SKM-1 treated with dmso at 0.1 percent for 144 hours (cell line): Measurements from ENCODE around the gene NME3.
"Not testable (repeated sequence)": the region's sequence is repeated elsewhere in the genome, so short reads cannot be mapped to it uniquely, and the experiment has no call there.

ENCODE experiments used
- DNase-seq: peaks from one replicate; lab custom pipeline; 2025; ENCODE audit not compliant: unreplicated experiment; lab: John Stamatoyannopoulos, UW

NME3 gene

DNA sequence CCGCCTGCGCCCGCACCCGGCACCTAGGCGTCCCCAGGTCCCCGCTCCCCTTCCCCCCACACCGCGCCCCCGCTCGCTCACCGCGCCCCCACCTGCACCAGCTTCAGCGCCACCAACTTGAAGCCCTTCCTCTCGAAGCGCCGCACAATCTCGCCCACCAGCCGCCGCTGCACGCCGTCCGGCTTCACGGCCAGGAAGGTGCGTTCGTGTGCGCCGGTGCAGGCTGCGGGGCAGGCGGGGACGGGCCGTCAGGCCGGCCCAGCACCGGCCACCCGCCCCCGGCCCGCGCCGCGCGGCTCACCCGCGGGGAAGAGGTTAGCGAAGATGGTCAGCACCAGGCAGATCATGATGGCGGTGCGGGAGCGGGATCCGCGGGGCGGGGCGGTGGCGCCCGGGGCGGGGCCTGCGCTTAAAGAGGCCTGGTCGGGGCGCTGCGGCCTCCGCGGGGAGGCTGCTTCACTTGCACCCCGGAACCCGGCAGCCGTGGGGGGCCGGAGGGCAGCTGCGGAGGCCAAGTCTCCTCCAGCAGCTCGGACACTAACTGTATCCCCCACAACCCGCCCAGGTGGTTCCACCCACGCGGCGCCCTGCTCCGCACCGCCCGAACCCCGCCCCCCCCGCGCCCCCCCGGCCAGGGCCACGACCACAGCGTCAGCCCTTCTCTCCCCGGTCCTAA is at the start of gene NME3:
TSS of gene NME3 (minus strand) at position 356 of the 676 bp plus-strand sequence. CDS start at position 347, 9 bp downstream.
- DNase-seq, result no peak

DNA sequence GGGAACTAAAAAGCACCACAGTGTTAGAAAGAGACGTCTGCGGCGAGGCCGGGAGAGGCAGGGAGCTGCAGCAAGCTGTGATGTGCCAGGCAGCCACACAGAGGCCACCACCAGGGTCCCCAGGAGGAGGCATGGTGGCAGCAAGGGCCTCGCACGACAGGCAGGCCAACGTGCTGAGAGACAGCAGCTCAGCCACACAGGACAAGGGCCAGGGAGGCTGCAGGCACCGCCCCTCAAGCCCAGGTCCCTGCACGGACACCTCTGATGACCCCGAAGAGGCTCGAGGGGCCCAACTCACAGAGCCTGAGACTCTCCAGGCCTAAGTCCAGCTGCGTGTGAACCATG is 49.6 kb upstream of the NME3 start:
- DNase-seq, result no peak

DNA sequence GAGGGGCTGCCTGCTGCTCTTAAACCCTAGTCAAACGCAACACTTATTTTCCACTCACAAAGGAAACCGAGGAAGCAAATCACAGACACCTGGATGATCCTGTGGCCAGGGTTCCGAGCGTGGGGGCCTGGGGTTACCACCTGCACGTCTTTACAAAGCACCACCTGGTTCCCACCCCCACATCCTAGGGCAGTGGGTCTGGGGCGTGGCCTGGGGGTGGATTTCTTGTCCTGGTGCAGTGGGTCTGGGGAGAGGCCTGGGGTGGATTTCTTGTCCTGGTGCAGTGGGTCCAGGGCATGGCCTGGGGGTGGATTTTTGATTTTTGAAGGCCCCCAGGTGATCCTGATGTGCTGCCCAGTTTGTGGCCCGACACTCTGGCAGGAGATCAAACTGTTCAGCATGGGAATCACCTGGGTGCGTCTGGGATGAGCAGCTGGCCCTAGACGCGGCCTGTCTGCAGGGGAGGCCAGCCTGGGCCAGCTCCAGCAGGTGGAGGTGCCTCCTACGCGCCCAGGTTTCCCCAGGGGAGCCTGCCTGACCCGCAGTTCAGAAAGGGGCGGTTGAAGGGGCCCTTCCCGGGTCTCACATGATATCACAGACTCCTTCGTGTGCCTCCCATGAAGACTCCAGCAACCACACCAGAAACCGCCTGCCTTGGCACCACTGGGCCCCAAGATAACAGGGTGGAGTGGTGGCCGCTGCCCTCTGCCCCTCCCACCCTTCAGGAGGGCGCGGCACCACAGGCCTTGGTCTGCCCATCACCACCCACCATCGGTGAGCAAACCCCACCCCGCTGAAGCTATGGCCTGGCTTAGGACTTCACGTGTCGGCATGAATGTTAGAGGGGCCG is 49.0 kb upstream of the NME3 start:
- no peak for DNase-seq

DNA sequence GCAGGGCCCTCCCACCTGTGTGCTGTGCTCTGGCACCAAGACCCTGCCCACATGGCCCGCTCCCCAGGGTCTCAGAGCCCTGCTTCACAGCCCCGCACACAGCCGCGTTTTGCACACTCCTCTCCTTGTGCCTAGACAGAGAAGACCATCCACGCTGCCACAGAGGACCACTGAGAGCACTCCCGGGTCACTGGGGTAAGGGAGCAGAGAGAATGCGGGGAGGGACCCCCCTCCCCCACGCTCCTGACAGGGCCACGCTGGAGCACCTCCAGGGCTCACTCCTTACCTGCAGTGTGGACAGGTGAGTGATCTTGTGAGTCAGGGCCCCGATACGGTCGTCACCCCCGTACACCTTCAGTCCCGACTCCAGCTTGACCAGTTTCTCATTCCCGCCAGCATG is 48.3 kb upstream of the NME3 start:
- no peak for DNase-seq

DNA sequence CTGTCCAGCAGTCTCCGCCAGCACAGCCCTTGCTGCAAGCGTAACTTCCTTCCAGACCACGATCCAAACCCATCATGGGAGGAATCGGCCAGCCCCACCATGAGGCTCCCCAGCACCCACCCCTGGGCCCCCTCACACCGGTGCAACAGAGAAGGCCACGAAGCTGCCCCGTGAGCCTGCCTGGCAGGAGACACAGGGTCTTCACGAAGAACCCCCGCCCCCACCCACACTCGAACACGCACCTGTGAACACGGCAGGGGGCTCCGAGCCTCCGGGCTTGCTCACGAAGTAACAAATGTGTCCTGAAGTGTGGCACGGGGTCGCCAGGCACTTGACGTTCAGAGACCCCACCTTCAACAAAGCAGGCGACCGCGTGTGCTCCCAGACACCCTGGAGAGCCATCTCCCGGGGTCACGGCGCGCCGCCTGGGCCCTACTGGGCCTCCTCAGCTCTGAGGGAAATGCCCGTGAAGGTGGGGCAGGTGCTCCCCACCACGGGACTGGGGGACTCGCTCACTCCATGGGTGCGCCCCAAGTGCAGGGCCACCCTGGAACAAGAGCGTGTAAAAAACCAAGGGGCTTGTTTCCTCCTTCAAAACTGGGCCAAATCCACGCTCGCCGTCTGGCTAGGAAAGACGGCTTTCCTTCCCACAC is 47.7 kb upstream of the NME3 start:
- DNase-seq, result no peak

DNA sequence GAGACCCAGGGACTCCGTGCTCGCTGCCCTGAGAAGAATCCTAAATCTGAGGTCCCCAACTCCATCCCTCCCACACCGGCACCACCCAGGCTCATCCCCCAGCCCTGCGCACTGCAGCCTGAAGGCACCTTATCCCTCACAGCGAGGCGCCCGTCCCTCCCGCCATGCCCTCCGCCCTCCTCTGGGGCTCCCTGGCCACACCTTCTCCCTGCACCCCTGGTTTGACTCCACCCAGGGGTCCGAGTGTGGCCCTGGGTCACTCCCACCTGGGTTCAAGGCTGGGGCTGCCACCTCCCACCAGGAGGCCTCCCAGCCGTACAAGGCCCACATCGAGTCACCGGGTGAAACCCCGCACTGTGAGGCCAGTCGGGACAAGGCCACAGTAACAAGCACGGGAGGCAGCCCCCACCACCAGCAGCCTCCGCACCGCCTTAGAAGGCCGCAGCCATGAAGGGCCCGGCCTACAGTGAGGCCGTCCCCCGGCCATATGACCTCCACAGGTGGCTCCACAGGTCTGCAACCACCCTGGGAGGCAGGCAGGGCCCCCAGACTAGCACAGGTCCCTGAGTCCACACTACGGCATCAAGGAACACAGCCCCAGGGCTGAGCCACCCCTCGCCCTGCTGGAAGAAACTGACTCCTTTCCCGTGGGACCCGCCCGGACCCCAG is 47.0 kb upstream of the NME3 start:
- DNase-seq, result no peak

DNA sequence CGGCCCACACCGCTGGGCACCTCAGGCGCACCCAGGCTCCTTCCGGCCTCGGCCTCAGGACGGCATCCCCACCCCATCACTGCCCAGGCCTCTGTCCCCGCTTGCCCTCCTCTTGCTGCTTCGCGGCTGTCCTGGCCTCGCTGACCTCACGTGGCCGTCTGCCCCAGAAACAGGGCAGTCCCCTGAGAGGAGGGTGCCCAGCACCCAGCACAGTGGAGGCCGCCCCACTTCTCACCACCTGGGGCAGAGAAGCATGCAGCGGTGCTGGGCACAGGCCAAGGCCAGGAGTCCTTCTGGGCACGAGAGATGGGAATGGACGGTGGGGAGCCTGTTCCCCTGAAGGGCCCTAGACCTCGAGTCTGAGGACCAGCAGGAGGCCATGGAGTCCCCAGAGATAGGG is 46.4 kb upstream of the NME3 start:
- no peak for DNase-seq

DNA sequence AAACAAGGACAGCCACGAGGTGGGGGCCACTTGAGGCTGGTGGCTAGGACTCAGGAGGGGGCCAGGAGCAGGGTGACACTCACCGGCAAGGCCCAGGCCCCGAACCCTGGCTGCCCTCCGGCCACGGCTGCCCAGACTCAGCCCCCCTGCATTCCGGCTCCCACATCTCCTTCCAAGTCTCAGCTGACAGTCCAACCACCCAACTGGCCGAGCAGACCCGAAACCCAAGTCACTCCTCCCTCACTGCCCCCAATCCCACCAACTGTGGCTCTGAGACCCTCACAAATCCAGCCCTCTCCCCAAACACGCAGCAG is 45.9 kb upstream of the NME3 start:
- DNase-seq, result no peak

DNA sequence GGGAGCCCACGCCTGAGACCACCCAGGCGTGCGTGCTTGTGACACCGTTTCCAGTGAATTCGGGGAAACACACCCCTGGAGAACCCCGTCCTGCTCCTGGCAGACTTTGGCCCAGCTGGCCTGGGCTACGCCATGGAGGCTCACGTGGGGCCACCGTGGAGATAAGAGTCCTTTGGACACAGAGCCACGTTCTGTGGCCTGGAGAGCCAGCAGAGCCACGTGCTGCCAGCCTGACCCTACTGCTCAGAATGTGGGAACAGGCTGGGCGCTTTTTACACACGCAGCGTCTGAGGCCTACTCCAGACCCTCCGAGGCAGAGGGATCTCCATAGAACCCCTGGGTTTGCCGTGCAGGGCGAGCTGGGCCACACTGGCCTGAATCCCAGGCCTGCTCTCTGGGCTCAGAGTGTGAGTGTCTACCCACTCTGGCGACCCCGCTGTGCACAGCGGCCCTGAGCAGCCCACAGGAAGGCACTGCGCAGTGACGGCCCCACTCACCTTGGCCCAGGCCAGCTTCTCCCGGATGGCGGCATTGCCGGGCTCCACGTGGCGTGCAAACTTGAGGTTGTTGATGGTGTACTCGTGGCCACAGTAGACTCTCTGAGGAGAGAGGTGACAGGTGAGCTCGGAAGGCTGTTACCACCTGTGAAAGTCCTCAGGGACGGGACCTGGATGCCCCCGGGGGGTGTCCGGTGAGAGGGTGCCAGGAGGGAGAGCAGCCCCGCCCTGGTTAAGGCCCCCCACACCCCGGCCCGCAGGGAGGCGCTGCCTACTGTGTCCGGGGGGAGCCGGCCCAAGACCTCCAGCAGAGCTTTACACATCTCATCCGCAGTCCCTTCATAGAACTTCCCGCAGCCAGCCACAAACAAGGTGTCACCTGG is 45.3 kb upstream of the NME3 start:
- DNase-seq, result no peak

DNA sequence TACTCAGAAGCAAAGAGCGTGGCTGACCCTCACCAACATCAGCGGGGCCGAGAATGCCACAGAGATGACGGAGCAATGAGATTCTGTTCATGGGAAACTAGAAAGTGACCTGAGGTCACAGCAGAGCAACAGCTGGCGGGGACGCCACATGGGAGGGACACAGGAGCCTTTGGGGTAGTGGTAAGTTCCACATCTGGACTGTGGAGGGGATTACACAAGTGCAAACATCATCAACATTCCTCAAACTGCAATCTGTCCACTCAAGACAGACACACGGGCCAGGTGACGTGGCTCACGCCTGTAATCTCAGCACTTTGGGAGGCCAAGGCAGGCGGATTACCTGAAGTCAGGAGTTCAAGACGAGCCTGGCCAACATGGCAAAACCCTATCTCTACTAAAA is 44.1 kb upstream of the NME3 start:
- DNase-seq, result no peak

DNA sequence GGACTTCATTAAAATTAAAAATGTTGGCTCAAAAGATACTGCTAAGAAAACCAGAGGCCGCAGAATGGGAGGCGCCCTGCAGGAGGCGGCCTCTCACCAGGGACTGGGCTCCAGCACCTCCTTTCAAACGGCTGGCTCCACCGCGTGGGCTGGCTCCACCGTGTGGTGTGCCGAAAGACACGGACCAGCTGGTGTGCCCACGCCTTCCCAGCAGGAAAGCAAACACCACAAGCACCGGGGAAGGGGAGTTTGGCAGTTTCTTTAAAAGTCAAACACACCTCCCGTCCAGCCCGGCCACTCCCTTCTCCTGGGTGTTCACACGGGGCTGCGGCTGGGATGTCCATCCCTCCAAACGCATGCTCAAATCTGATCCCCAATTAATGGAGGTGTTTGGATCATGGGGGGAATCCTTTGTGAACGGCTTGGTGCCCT is 41.4 kb upstream of the NME3 start:
- no peak for DNase-seq

DNA sequence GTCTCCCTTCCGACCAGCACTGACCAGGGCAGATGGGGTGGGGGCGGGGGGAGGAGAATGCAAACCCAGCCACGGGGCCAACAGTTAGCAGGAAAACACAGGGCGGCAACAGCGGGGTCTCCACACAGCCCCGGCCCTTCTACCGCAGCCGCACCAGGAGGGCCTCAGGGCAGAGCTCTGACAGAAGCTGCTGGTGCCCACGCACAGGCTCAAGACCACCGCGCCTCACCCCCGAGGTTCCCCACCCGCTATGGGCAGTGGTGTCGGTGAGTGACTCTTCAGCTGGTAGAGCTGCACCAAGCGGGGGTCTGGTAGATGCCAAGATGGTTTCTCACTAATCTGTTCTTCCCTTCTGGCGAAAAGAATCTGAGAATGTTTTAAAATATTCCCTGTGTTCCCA is 39.2 kb upstream of the NME3 start:
- no peak for DNase-seq

DNA sequence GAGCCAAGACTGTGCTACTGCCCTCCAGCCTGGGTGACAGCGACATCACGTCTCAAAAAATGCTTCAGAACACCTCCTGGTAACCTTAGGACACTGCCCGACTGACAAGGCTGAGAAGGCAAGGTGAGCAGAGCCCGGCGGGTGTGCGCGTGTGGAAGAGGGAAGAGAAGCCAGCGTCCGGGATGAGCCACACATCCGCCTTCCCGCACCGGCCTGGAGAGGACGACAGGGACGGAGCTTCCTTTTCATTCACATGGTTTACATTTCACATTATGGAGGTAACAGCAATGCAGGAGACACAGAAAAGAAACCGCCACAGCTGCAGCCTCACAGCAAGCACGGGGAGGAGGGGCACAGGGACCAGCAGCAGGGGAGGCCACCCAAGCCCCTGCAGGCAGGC is 38.8 kb upstream of the NME3 start:
- DNase-seq, result no peak

DNA sequence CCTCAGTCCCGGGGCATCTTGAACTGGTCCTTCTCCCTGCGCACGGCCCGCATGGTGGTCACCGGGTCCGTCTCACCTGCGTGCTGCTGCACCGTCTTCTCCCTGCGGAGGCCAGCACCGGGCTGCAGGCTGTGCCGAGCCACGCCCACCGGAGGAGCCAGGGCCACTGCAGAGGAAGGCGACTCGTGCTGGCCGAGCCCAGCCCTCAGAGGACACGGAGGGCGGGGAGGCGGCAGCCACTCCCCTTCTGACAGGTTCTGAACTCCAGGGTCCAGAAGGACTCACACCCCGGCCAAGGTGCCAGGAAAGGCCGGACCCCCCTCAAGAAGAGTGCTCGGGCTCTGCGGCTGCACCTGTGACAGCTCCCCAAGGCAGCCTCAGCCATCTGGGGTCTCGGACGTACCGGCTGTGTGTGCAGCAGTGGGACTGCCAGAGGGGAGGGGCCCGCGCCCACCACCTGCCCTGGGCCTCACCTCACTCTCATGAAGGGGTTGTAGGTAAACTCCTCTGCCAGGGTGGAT is 38.0 kb upstream of the NME3 start:
- no peak for DNase-seq

DNA sequence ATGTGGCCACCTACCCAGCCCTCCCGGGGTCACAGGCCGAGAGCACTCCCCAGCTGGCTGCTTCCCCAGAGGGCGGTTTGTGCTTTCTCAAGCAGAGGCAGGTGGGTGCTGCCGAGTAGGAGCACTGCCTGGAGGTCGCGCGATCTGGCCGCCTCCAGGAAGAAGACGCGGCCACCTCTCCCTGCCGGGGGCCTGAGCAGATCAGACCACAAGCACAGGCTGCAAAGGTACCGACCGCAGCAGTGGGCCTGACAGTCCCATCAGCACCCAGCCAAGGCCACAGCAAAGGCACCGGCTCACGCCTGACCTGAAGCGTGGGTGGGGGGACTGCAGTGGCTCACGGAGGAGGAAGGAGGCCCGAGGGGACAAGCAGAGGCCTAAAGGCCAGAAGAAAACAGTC is 37.3 kb upstream of the NME3 start:
- DNase-seq, result no peak

DNA sequence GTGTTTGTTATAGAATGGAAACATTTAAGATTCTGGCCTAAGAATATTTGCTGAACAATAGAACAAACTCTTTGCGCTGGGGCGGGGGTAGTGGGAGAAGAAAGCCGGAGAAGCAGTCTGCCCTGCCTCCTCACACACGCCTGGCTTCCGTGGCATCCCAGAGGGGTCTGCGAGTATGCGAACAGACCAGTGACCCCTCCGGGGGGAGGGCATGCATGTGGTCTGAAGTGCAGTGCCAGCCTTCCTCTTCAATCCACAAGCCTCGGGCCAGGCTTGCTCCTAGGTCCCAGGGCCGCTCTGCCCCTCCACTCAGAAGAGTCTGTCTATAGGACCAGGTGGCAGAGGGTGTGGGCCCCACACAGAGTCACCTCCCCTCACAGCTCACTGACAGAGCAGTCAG is 36.3 kb upstream of the NME3 start:
- no peak for DNase-seq

DNA sequence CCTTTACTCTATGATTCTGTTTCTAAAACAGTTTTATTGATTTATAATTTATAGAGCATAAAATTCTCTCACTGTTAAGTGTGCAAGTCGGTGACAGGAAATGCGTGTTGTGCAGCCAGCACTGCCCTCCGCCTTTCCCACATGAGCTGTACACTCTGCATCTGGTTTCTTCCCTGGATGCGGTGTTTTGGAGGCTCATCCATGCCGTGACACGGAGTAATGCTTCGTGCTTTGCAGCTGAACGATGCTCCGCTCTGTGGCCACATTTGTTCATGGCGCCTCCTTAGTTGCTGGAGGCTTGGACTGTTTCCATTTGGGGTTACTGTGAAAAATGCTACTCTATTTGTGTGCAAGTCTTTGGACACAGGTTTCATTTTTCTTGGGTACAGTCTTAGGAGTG is 29.4 kb upstream of the NME3 start:
- DNase-seq, result no peak

DNA sequence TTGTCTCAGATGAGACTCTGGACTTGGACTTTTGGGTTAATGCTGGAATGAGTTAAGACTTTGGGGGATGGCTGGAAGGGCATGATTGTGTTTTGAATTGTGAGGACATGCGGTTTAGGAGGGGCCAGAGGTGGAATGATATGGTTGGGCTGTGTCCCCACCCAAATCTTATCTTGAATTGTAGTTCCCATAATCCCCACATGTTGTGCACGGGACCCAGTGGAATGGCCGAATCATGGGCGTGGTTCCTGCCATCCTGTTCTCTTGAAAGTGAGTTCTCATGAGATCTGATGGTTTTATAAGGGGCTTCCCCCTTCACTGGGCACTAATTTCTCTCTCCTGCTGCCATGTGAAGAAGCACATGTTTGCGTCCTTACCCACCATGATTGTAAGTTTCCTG is 27.9 kb upstream of the NME3 start:
- not testable (repeated sequence) for DNase-seq

DNA sequence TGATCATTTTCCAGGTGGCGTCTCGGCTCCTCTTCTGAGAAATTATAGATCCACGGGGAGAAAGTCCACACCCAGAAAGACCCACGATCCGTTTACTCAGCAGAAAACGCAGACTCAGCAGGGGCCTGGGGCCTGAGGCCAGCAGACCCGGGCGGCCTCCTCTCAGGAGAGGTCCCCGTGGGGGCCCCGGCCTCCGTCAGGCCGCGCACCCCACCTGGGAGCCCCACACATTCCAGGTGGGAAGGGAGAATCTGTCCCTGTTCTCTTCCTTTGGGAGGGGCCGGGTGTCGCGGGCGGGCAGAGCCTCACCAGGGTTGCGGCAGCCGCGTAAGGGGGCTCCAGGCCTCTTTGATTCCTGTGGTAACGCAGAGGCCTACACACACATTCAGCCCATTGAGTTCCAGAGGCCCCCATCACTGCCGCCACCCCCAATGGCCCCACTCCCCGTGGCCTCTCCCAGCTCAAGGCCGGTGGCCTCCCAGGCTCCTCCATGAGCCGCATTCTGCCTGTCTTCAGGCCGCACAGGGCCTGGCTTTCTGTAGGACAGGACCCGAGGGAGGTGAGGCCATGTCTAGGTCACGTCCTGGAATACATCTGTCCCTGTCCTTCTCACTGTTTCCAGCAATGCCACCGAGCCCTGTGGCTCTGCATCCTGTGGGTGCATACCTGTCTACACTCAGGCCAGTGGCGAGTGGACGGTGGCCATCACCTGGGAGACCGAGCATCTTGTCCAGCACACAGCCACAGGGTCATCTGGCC is 23.7 kb upstream of the NME3 start:
- no peak for DNase-seq
